ENCODE data around the gene HES7. TPM values are rescaled to one million over a fixed set of nuclear protein-coding genes. Genes with fewer than 3 reads are reported as not detected.

Gene HES7
- total RNA-seq, 1 experiment from 2014 or later, result 0.33 TPM

- Histone ChIP-seq H2BK12ac (ENCODE audit: insufficient read length, low read depth, low read length) (no peak overlapping the region), H4K91ac (ENCODE audit: insufficient read length, low read depth, low read length) (no peak overlapping the region), H4K8ac (replicated peaks; ENCODE audit: insufficient read length, low read depth, low read length) (no peak overlapping the region), H3K4me2 (ENCODE audit: insufficient read depth, insufficient read length, low read length) (peak overlapping the region; percentile 60), H3K23me2 (ENCODE audit: insufficient read length, low read depth, low read length, poor library complexity, severe bottlenecking) (peaks cover 8% of the 10 kb centered on the region), H3K9ac (ENCODE audit: extremely low read depth, insufficient read length, low read length) (peak overlapping the region; percentile 37), H3K18ac (ENCODE audit: insufficient read length, low read depth, low read length) (no peak overlapping the region), H3K23ac (ENCODE audit: insufficient read length, low read depth, low read length) (no peak overlapping the region), H3K79me2 (ENCODE audit: insufficient read depth, low read length) (no peaks in the 10 kb centered on the region), H3K4ac (ENCODE audit: low read depth, low read length) (no peak overlapping the region), H3K4me1 (ENCODE audit: insufficient read depth, low read length) (no peaks in the 10 kb centered on the region), H3K27me3 (ENCODE audit: insufficient read depth, low read length) (no peaks in the 10 kb centered on the region), H3T11ph (ENCODE audit: low read length) (no peak overlapping the region), H2AFZ (ENCODE audit: low read length) (peak overlapping the region; percentile 87), H4K5ac (ENCODE audit: insufficient read length, low read depth, low read length) (no peak overlapping the region), H3K9me3 (ENCODE audit: control insufficient read depth, low read depth, low read length) (no peaks in the 10 kb centered on the region), H2BK15ac (ENCODE audit: low read depth, low read length) (no peak overlapping the region), H2BK5ac (ENCODE audit: insufficient read length, low read length) (no peak overlapping the region), H2BK120ac (ENCODE audit: low read depth, low read length, poor library complexity, severe bottlenecking) (no peak overlapping the region), H4K20me1 (ENCODE audit: control insufficient read depth, insufficient read depth, insufficient read length) (no peaks in the 10 kb centered on the region), H3K14ac (ENCODE audit: insufficient read depth, low read length) (no peak overlapping the region), H3K27ac (ENCODE audit: insufficient read length, low read depth, low read length) (no peak overlapping the region), H3K56ac (ENCODE audit: insufficient read length, low read depth, low read length) (no peak overlapping the region), H3K79me1 (ENCODE audit: insufficient read depth, low read depth, low read length, poor library complexity, severe bottlenecking) (no peaks in the 10 kb centered on the region), H2AK5ac (ENCODE audit: insufficient read length, low read length) (no peak overlapping the region), H2BK20ac (ENCODE audit: low read depth, low read length, poor library complexity, severe bottlenecking) (no peak overlapping the region)
- Mint-ChIP-seq H3K27me3 (ENCODE audit: low read depth) (peaks cover 6% of the 10 kb centered on the region), H3K27ac (no peak overlapping the region), H3K36me3 (ENCODE audit: insufficient read depth in 1 of 3, low read depth in 3 of 3) (peaks cover 6 to 29% (median 20%) of the 10 kb centered on the region in 3 experiments; a peak in 6 of 7 replicates), H3K9me3 (no peaks in the 10 kb centered on the region), H3K4me3 (no peak overlapping the region), H3K4me1 (peaks cover 6 to 20% of the 10 kb centered on the region in 2 experiments)
- DNase-seq, result peak; percentile 32
- TF ChIP-seq CTCF (conservative IDR thresholded peaks at IDR 0.05), result no peak
- no CpG with 5 or more reads among the region's 21 CpGs for WGBS (ENCODE audit: extremely low coverage, insufficient read length, low lambda C conversion rate)
These were observed 13.9 kb upstream of the HES7 start for GRCh38 chr17:8137645-8138373.

All from H9 (cell line).